B cell (primary cell): ENCODE data around the gene SH2D3C. TPM values are rescaled to one million over a fixed set of nuclear protein-coding genes. Genes with fewer than 3 reads are reported as not detected.
A peak's percentile ranks its signal among the peaks of the same experiment; 100 is the strongest.

Experiments
- ATAC-seq: fragments of 200-7000 bp; cut with Tn5 transposase; one replicate; pipeline ENCODE4 v1.10.0; 2021; ENCODE audit warnings: low read depth, mild to moderate bottlenecking, moderate number of reproducible peaks, moderate library complexity
- CTCF ChIA-PET: fragments of 350-600 bp; sonication (Branson Sonifier 250); formaldehyde crosslinking; loops from one replicate; lab custom pipeline; 2021; ENCODE audit warnings: antibody characterized with exemption, inconsistent platforms; lab: Charles Lee
- POLR2A ChIA-PET: fragments of 350-600 bp; sonication (Branson Sonifier 250); formaldehyde crosslinking; loops from one replicate; lab custom pipeline; 2021; ENCODE audit warnings: antibody characterized with exemption; lab: Charles Lee
- DNase-seq: peaks from one replicate; pipeline ENCODE4 v3.0.0; 2013
- H2AFZ ChIP-seq: 2 replicates; pipeline ENCODE4 v1.6.1; 2012; ENCODE audit warnings: mild to moderate bottlenecking, low read depth, low read length; ENCODE audit not compliant: insufficient read depth, poor library complexity, severe bottlenecking
- H3K27ac ChIP-seq, 2 donors: 1 replicate in 1 of 2; 2 replicates in 1 of 2; pipeline ENCODE4 v1.5.1; 2012 to 2013; ENCODE audit warnings: low read length in 2 of 2, mild to moderate bottlenecking in 2 of 2, moderate library complexity in 1 of 2
- H3K27me3 ChIP-seq, 4 experiments: fragments of 200-600 bp in 1 of 4; sonication (generic) in 1 of 4; replicated peaks in 1 of 4; 1 replicate in 2 of 4; 2 replicates in 2 of 4; pipeline versions ENCODE4 v1.6.1 to v1.7.0; 2013 to 2016; ENCODE audit warnings: low read length in 3 of 4, mild to moderate bottlenecking in 2 of 4, mixed read lengths in 1 of 4, moderate library complexity in 1 of 4; ENCODE audit not compliant: insufficient read depth in 4 of 4, control insufficient read depth in 3 of 4; ENCODE audit errors: control extremely low read depth in 1 of 4
- H3K36me3 ChIP-seq, 2 experiments: replicated peaks in 1 of 2; 1 replicate in 1 of 2; 2 replicates in 1 of 2; pipeline versions ENCODE4 v1.6.1 to v1.7.1; 2013; ENCODE audit warnings: low read length in 1 of 2; ENCODE audit not compliant: insufficient read depth in 2 of 2, control insufficient read depth in 1 of 2; ENCODE audit errors: control extremely low read depth in 1 of 2, extremely low read depth in 1 of 2
- H3K4me1 ChIP-seq, 2 donors: fragments of 200-600 bp in 1 of 2; sonication (generic) in 1 of 2; 1 replicate in 1 of 2; 2 replicates in 1 of 2; pipeline versions ENCODE4 v1.5.1 to v1.6.1; 2013 to 2017; ENCODE audit warnings: low read length in 2 of 2; ENCODE audit not compliant: control insufficient read depth in 2 of 2, insufficient read depth in 2 of 2
- H3K4me2 ChIP-seq: replicated peaks from 2 replicates; pipeline ENCODE3; 2012; ENCODE audit warnings: mild to moderate bottlenecking, low read depth, low read length; ENCODE audit not compliant: poor library complexity, severe bottlenecking
- H3K4me3 ChIP-seq, 5 experiments: fragments of 200-600 bp in 1 of 5; sonication (generic) in 1 of 5; 1 replicate in 3 of 5; 2 replicates in 2 of 5; pipeline versions ENCODE4 v1.5.1 to v1.7.0; 2011 to 2016; ENCODE audit warnings: low read length in 4 of 5, mild to moderate bottlenecking in 4 of 5, low read depth in 2 of 5, control low read depth in 1 of 5, moderate library complexity in 1 of 5; ENCODE audit not compliant: insufficient read depth in 1 of 5; ENCODE audit errors: control extremely low read depth in 1 of 5, extremely low read depth in 1 of 5
- H3K79me2 ChIP-seq: fragments of 200-600 bp; sonication (generic); one replicate; pipeline ENCODE4 v1.6.0; 2016; ENCODE audit warnings: low read length; ENCODE audit not compliant: control insufficient read depth, insufficient read depth
- H3K9ac ChIP-seq: fragments of 200-600 bp; sonication (generic); 2 replicates; pipeline ENCODE4 v1.6.1; 2017; ENCODE audit warnings: mild to moderate bottlenecking, low read length, moderate library complexity
- H3K9me3 ChIP-seq, 3 donors: one replicate each; pipeline versions ENCODE4 v1.6.1 to v1.7.1; 2013; ENCODE audit warnings: low read length in 2 of 3; ENCODE audit not compliant: control insufficient read depth in 2 of 3, insufficient read depth in 1 of 3; ENCODE audit errors: control extremely low read depth in 1 of 3
- H4K20me1 ChIP-seq: 2 replicates; pipeline ENCODE4 v1.6.0; 2012; ENCODE audit warnings: mild to moderate bottlenecking, low read length; ENCODE audit not compliant: insufficient read depth, control insufficient read depth, poor library complexity, severe bottlenecking
- H3K27ac Mint-ChIP-seq: one replicate; pipeline ENCODE4 v1.8.0; 2021; ENCODE audit warnings: mixed read lengths
- H3K27me3 Mint-ChIP-seq: one replicate; pipeline ENCODE4 v1.8.0; 2021; ENCODE audit warnings: mixed read lengths
- H3K4me1 Mint-ChIP-seq: one replicate; pipeline ENCODE4 v1.8.0; 2021; ENCODE audit warnings: mixed read lengths
- H3K4me3 Mint-ChIP-seq: one replicate; pipeline ENCODE4 v1.8.0; 2021; ENCODE audit warnings: mixed read lengths
- H3K9me3 Mint-ChIP-seq: one replicate; pipeline ENCODE4 v1.8.0; 2022; ENCODE audit warnings: mixed read lengths; ENCODE audit not compliant: insufficient read depth
- EZH2 ChIP-seq: IDR thresholded peaks from 2 replicates; pipeline ENCODE4 v1.6.1; 2012; ENCODE audit warnings: borderline replicate concordance, low read depth, mild to moderate bottlenecking, moderate library complexity, low read length; ENCODE audit not compliant: insufficient read depth, poor library complexity, severe bottlenecking
- WGBS: methylation state at CpG from one replicate; pipeline ENCODE4 v1.1.5; 2013; ENCODE audit warnings: missing lambda C conversion rate; ENCODE audit not compliant: insufficient coverage; 5-methylcytosine and 5-hydroxymethylcytosine counted together
- intact Hi-C: fragments of 100-400 bp; cut with micrococcal nuclease; formaldehyde crosslinking; loops from one replicate; pipeline ENCODE4 v1.10.0; 2022
- polyA plus RNA-seq: library from polyadenylated mRNA; depleted of rRNA; stranded (reverse); fragments of >200 nt; gene quantifications from 2 replicates; pipeline ENCODE4 v1.2.3, GENCODE V29; 2012
- total RNA-seq, 2 donors: library from RNA; stranded (reverse); fragments of 120-200 nt in 1 of 2; gene quantifications; 1 replicate in 1 of 2; 2 replicates in 1 of 2; pipeline versions ENCODE4 v1.2.3 to v1.2.4, GENCODE V29; 2013 to 2022
- TF ChIP-seq, protein P1 (sequence below): fragments of 200-600 bp; IDR thresholded peaks from one replicate; pipeline ENCODE4 v1.8.0; 2022; ENCODE audit warnings: antibody characterized with exemption, mild to moderate bottlenecking

The SH2D3C gene
- total and polyA plus RNA-seq, 2 donors (not counting 1 experiment from before 2014, with no cell fraction given), result 66.3 to 85.5 TPM

DNA sequence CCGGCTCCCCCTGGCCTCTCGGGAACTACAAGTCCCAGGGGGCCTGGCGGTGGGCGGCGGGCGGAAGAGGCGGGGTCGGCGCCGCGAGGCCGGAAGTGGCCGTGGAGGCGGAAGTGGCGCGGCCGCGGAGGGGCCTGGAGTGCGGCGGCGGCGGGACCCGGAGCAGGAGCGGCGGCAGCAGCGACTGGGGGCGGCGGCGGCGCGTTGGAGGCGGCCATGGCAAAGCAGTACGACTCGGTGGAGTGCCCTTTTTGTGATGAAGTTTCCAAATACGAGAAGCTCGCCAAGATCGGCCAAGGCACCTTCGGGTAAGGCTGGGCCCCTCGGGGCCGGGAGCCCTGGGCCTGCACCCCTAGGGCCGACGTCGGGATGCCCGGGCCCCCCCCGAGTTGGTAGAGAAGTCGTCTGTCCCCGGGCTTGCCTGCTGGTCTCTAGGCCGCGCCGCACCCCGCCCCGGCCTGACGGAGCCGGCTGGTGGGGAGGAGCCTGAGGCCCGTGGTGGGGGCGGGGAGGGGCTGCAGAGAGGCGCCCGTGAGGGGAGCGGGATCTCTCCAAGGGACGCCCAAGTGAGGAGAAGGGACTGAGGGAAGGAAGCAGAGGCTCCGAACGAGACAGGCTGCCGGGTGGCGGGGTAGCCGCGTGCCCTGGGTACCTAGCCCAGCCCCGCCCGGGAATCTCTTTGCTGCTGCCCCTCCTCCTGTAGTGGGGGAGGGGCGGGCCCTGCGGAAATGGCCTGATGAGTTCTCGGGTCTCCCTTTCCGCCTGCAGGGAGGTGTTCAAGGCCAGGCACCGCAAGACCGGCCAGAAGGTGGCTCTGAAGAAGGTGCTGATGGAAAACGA lies 7.7 kb upstream of the SH2D3C start, which contains the start of gene CDK9:
CDK9 (plus strand) TSS at position 102 of the 840 bp plus-strand sequence; CDS start at position 217, 115 bp downstream.
- peak within 1 kb of the TSS; percentile 90 for H3K4me3 Mint-ChIP-seq
- ATAC-seq, result peak; percentile 56

More for the DNA sequence above, 7.7 kb upstream of the SH2D3C start, which contains the start of gene CDK9:
- Mint-ChIP-seq H3K9me3 (no peaks in the 10 kb centered on the region), H3K27me3 (no peaks in the 10 kb centered on the region), H3K27ac (peak within 1 kb of the TSS; percentile 98), H3K4me1 (peaks cover 57% of the 10 kb centered on the region)
- H2AFZ ChIP-seq, result peak within 1 kb of the TSS; percentile 76
- H3K27ac ChIP-seq, result peak within 1 kb of the TSS; percentile 91 to 95
- POLR2A ChIA-PET, result interaction anchor here (0.6 to 4.1 kb wide), 14 partner anchors 9 to 335 kb away, joined by 3 to 39 read pairs (median 4); partner anchors contain the start of genes FPGS, LRSAM1, RPL12 and ST6GALNAC4
- under 1% methylated on average over 74 of the region's 75 CpGs for WGBS
- intact Hi-C loops, result loop anchor here (1.0 to 5.0 kb wide), 8 partner anchors 10 to 281 kb away; partner anchors contain the start of genes FPGS, NAIF1, SLC25A25 and ST6GALNAC4
- H3K27me3 ChIP-seq, result no peaks in the 10 kb centered on the region
- peak within 1 kb of the TSS; percentile 28 to 99 (median 88) for H3K4me3 ChIP-seq
- CTCF ChIA-PET, result interaction anchor here (0.8 to 5.0 kb wide), 20 partner anchors 8 to 156 kb away, joined by 3 to 47 read pairs (median 5); partner anchors contain the start of genes SH2D3C and TOR2A
- peaks cover 78% of the 10 kb centered on the region for H3K79me2 ChIP-seq
- H4K20me1 ChIP-seq, result peaks cover 52% of the 10 kb centered on the region
- peaks cover 0 to 42% of the 10 kb centered on the region in 2 experiments for H3K36me3 ChIP-seq
- H3K4me2 ChIP-seq, result peak within 1 kb of the TSS; percentile 95
- H3K9me3 ChIP-seq, result no peaks in the 10 kb centered on the region
- DNase-seq, result peak; percentile 96
- TF ChIP-seq, protein P1, sequence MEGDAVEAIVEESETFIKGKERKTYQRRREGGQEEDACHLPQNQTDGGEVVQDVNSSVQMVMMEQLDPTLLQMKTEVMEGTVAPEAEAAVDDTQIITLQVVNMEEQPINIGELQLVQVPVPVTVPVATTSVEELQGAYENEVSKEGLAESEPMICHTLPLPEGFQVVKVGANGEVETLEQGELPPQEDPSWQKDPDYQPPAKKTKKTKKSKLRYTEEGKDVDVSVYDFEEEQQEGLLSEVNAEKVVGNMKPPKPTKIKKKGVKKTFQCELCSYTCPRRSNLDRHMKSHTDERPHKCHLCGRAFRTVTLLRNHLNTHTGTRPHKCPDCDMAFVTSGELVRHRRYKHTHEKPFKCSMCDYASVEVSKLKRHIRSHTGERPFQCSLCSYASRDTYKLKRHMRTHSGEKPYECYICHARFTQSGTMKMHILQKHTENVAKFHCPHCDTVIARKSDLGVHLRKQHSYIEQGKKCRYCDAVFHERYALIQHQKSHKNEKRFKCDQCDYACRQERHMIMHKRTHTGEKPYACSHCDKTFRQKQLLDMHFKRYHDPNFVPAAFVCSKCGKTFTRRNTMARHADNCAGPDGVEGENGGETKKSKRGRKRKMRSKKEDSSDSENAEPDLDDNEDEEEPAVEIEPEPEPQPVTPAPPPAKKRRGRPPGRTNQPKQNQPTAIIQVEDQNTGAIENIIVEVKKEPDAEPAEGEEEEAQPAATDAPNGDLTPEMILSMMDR, result no peak
- no peak for TF ChIP-seq EZH2
- H3K4me1 ChIP-seq, result peaks cover 40 to 51% of the 10 kb centered on the region in 2 donors
- peak within 1 kb of the TSS; percentile 97 for H3K9ac ChIP-seq
